HG03139 (cell line): ENCODE results near the gene DGKZ.

Source experiments
- ATAC-seq: cut with Tn5 transposase; IDR thresholded peaks from one replicate; pipeline ENCODE4 v1.9.1; 2021; ENCODE audit not compliant: unreplicated experiment

The DGKZ gene

DNA sequence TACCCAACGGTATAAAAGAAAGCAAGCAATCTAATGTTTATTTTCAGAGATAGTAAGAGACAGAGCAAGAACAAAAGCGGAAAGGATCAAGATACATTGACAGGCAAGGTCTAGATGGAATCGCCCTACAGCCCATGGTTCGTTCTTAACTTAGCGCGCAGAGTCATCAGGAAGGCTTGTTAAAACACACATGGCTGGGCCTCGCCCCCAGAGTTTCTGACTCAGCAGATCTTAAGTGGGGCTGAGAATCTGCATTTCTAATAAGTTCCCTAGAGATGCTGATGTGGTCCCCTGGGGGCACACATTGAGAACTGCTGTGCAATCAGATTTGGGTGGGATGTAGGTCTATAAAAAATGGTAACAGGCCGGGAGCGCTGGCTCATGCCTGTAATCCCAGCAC lies 80.1 kb downstream of the DGKZ start:
- no peak for ATAC-seq

DNA sequence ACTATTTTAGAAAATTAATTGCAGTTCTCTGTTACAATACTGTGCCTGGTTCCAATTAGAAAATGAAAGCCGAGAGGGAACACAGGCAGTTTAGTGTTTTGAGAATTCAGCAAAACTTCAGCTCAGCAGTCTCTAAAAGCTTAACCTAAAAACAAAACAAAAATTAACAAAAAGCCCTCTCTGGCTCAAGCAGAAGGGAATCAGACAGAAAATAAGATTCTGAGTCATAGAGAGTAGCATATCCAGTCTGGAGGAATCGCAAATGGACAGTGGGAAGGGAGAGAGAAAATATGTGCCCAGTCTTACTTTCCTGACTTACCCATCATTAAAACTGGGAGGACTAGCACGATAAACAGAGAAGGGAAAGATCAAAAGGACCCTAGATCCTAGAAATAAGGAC lies 82.5 kb downstream of the DGKZ start:
- ATAC-seq = no peak
